GM23338 (cell line): ENCODE data around the gene KCNIP3. TPM values are rescaled to one million over a fixed set of nuclear protein-coding genes. Genes with fewer than 3 reads are reported as not detected.
A peak's percentile ranks its signal among the peaks of the same experiment; 100 is the strongest.

Experiments used
- ATAC-seq: fragments of 200-7000 bp; cut with Tn5 transposase; 3 replicates; pipeline ENCODE4 v1.9.1; 2020
- DNase-seq: peaks from one replicate; pipeline ENCODE4 v3.0.0-alpha.2; 2015; ENCODE audit warnings: low spot score
- H2AFZ ChIP-seq: fragments of 200-600 bp; sonication (generic); 2 replicates; pipeline ENCODE4 v1.8.0; 2016; ENCODE audit warnings: antibody characterized with exemption, mild to moderate bottlenecking, moderate library complexity
- H3F3A ChIP-seq: fragments of 200-600 bp; sonication (generic); replicated peaks from 2 replicates; pipeline ENCODE4 v1.8.0; 2017; ENCODE audit warnings: antibody characterized with exemption, mixed run types, low read depth
- H3K27ac ChIP-seq: fragments of 200-600 bp; sonication (generic); 2 replicates; pipeline ENCODE4 v1.6.1; 2016; ENCODE audit warnings: low read depth
- H3K27me3 ChIP-seq: fragments of 200-600 bp; sonication (generic); 2 replicates; pipeline ENCODE4 v1.8.0; 2016; ENCODE audit warnings: mild to moderate bottlenecking, mixed run types, moderate library complexity; ENCODE audit not compliant: insufficient read depth
- H3K36me3 ChIP-seq: fragments of 200-600 bp; sonication (generic); 2 replicates; pipeline ENCODE4 v1.8.0; 2016; ENCODE audit warnings: mild to moderate bottlenecking; ENCODE audit not compliant: insufficient read depth
- H3K4me1 ChIP-seq: fragments of 200-600 bp; sonication (generic); 2 replicates; pipeline ENCODE4 v1.8.0; 2016; ENCODE audit warnings: mild to moderate bottlenecking, moderate library complexity; ENCODE audit not compliant: insufficient read depth
- H3K4me2 ChIP-seq: fragments of 200-600 bp; sonication (generic); 2 replicates; pipeline ENCODE4 v1.7.1; 2017; ENCODE audit warnings: mixed run types
- H3K4me3 ChIP-seq: fragments of 200-600 bp; sonication (generic); 2 replicates; pipeline ENCODE4 v1.6.1; 2016; ENCODE audit warnings: mixed run types
- H3K79me2 ChIP-seq: fragments of 200-600 bp; sonication (generic); replicated peaks from 2 replicates; pipeline ENCODE4 v1.8.0; 2017; ENCODE audit warnings: mild to moderate bottlenecking; ENCODE audit not compliant: insufficient read depth
- H3K9me2 ChIP-seq: fragments of 200-600 bp; sonication (generic); 2 replicates; pipeline ENCODE4 v1.8.0; 2017; ENCODE audit not compliant: insufficient read depth
- H4K20me1 ChIP-seq: fragments of 200-600 bp; sonication (generic); replicated peaks from 2 replicates; pipeline ENCODE4 v1.8.0; 2017; ENCODE audit warnings: mild to moderate bottlenecking; ENCODE audit not compliant: insufficient read depth
- H3K27ac Mint-ChIP-seq: 2 replicates; pipeline ENCODE4 v1.8.0; 2020; ENCODE audit warnings: inconsistent platforms, mild to moderate bottlenecking, moderate library complexity, mixed read lengths
- H3K27me3 Mint-ChIP-seq: 3 replicates; pipeline ENCODE4 v1.8.0; 2022; ENCODE audit warnings: low read depth, mild to moderate bottlenecking, moderate library complexity, mixed read lengths, inconsistent platforms; ENCODE audit not compliant: insufficient read depth, poor library complexity
- H3K36me3 Mint-ChIP-seq: 3 replicates; pipeline ENCODE4 v1.8.0; 2021; ENCODE audit warnings: low read depth, mild to moderate bottlenecking, inconsistent platforms, moderate library complexity, mixed read lengths
- H3K4me1 Mint-ChIP-seq: 3 replicates; pipeline ENCODE4 v1.8.0; 2020; ENCODE audit warnings: mild to moderate bottlenecking, inconsistent platforms, mixed read lengths
- H3K4me3 Mint-ChIP-seq: 3 replicates; pipeline ENCODE4 v1.8.0; 2021; ENCODE audit warnings: moderate library complexity, mild to moderate bottlenecking, inconsistent platforms, mixed read lengths
- H3K9me3 Mint-ChIP-seq: 3 replicates; pipeline ENCODE4 v1.8.0; 2020; ENCODE audit warnings: moderate library complexity, mild to moderate bottlenecking, inconsistent platforms, mixed read lengths
- CREB1 ChIP-seq: fragments of 250-450 bp; sonication (Bioruptor Pico); IDR thresholded peaks from 2 replicates; pipeline ENCODE4 v1.5.0; 2020; ENCODE audit warnings: low read depth, mild to moderate bottlenecking, moderate library complexity
- EZH2 ChIP-seq: fragments of 200-600 bp; sonication (generic); IDR thresholded peaks from one replicate; pipeline ENCODE4 v1.8.0; 2017; ENCODE audit warnings: antibody characterized with exemption, mild to moderate bottlenecking, low read depth; ENCODE audit not compliant: unreplicated experiment
- EZH2phosphoT487 ChIP-seq: fragments of 200-600 bp; sonication (generic); IDR thresholded peaks from one replicate; pipeline ENCODE4 v1.8.1; 2018; ENCODE audit warnings: antibody characterized with exemption; ENCODE audit not compliant: unreplicated experiment
- JUNB ChIP-seq: IDR thresholded peaks from one replicate; pipeline ENCODE4 v1.6.1; 2016; ENCODE audit warnings: antibody characterized with exemption; ENCODE audit not compliant: unreplicated experiment
- NANOG ChIP-seq: IDR thresholded peaks from 2 replicates; pipeline ENCODE4 v1.6.1; 2016; ENCODE audit warnings: antibody characterized with exemption, borderline replicate concordance
- POLR2AphosphoS5 ChIP-seq: IDR thresholded peaks from 2 replicates; pipeline ENCODE4 v1.6.1; 2016; ENCODE audit warnings: antibody characterized with exemption, low read depth
- STAT1 ChIP-seq: IDR thresholded peaks from one replicate; pipeline ENCODE4 v1.6.1; 2016; ENCODE audit warnings: antibody characterized with exemption; ENCODE audit not compliant: unreplicated experiment
- ZNF114 ChIP-seq: fragments of 250-450 bp; sonication (Bioruptor Pico); IDR thresholded peaks from 2 replicates; pipeline ENCODE4 v1.5.0; 2020; ENCODE audit warnings: mild to moderate bottlenecking, moderate library complexity
- ZNF331 ChIP-seq: fragments of 250-450 bp; sonication (Bioruptor Pico); IDR thresholded peaks from 2 replicates; pipeline ENCODE4 v1.5.0; 2020; ENCODE audit warnings: low read depth, mild to moderate bottlenecking, moderate library complexity
- polyA plus RNA-seq: library from polyadenylated mRNA; unstranded; fragments of >200 nt; fragmentation: Nextera tagmentation; extraction: Ambion mirVana; gene quantifications from 2 replicates; pipeline ENCODE4 v1.2.1, GENCODE V29; 2016
- total RNA-seq: library from RNA; depleted of rRNA; stranded (reverse); fragments of >200 nt; shearing (Covaris generic); gene quantifications from 2 replicates; pipeline ENCODE4 v1.2.3, GENCODE V29; 2014
- TF ChIP-seq, protein P1 (sequence below), 2 experiments: fragments of 200-600 bp in 1 of 2; sonication (generic) in 1 of 2; conservative IDR thresholded peaks; 2 replicates each; pipeline versions ENCODE4 v1.5.1 to v1.6.1; 2016 to 2017; ENCODE audit warnings: antibody characterized with exemption in 2 of 2, low read depth in 2 of 2, mild to moderate bottlenecking in 2 of 2, moderate library complexity in 1 of 2
- TF ChIP-seq, protein P2 (sequence below): IDR thresholded peaks from 2 replicates; pipeline ENCODE4 v1.6.1; 2016; ENCODE audit warnings: antibody characterized with exemption
- TF ChIP-seq, protein P3 (sequence below): fragments of 250-450 bp; sonication (Bioruptor Pico); IDR thresholded peaks from 2 replicates; pipeline ENCODE4 v1.5.0; 2020; ENCODE audit warnings: mild to moderate bottlenecking, moderate library complexity
- TF ChIP-seq, protein P4 (sequence below): IDR thresholded peaks from one replicate; pipeline ENCODE4 v1.6.1; 2018; ENCODE audit warnings: antibody characterized with exemption; ENCODE audit not compliant: unreplicated experiment

KCNIP3 gene
- total and polyA plus RNA-seq, 2 experiments from 2014 or later, result 0.32 to 0.83 TPM

DNA sequence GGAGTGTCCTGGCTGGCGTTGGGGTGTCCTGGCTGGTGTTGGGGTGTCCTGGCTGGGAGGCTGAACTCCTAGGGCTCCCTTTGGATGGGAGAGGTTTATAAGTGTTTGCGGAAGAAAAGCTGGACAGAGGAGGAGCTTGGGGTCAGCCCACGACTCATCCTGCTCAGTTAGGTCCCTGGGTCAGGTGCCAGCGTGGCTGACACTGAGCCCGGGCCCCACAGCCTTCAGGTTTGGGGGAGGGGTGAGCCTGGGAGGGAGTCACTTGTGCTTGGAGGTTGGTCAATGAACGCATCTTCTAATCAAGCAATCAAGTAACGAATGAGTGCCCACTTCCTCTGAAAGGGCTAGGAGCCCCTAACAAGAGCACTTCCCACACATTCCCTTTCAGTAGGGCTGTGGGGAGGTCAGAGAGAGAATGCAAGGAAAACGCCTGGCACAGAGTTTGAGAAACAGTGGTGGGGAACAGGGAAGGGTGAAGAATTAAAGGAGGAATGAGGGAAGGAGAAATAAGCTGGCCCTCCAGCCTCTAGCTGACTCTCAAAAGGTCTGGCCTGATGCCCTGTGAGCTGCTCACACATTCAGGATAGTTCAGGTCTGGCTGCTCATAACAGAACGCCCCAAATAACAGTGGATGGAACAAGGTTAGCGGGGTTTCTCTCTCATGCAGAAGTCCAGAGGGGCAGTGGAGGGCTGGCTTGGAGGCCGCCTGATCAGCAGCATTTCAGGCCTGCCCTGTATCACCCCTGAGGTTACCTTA is 670 bp downstream of the KCNIP3 start:
- peak overlapping the region; percentile 64 for H3K4me3 Mint-ChIP-seq
- Histone ChIP-seq H3K4me1 (peaks cover 12% of the 10 kb centered on the region; the same call in 1 of the 2 replicates), H3K27me3 (no peaks in the 10 kb centered on the region), H3F3A (no peaks in the 10 kb centered on the region), H3K79me2 (no peaks in the 10 kb centered on the region), H3K4me2 (peak overlapping the region; percentile 76), H4K20me1 (no peaks in the 10 kb centered on the region), H3K4me3 (peak overlapping the region; percentile 40; the same call in 1 of the 2 replicates), H2AFZ (no peak overlapping the region), H3K36me3 (no peaks in the 10 kb centered on the region), H3K9me2 (no peaks in the 10 kb centered on the region), H3K27ac (no peak overlapping the region)
- H3K4me1 Mint-ChIP-seq, result peaks cover 21% of the 10 kb centered on the region
- H3K36me3 Mint-ChIP-seq, result no peaks in the 10 kb centered on the region
- ATAC-seq (peak; percentile 8; the same call in 1 of the 3 replicates), DNase-seq (no peak)
- TF ChIP-seq ZNF114 (CRISPR knock-in tag) (no peak), CREB1 (CRISPR knock-in tag) (no peak), POLR2AphosphoS5 (no peak), EZH2 (no peak), JUNB (no peak), EZH2phosphoT487 (no peak), STAT1 (no peak), NANOG (no peak), ZNF331 (CRISPR knock-in tag) (no peak)
- TF ChIP-seq, protein P1, sequence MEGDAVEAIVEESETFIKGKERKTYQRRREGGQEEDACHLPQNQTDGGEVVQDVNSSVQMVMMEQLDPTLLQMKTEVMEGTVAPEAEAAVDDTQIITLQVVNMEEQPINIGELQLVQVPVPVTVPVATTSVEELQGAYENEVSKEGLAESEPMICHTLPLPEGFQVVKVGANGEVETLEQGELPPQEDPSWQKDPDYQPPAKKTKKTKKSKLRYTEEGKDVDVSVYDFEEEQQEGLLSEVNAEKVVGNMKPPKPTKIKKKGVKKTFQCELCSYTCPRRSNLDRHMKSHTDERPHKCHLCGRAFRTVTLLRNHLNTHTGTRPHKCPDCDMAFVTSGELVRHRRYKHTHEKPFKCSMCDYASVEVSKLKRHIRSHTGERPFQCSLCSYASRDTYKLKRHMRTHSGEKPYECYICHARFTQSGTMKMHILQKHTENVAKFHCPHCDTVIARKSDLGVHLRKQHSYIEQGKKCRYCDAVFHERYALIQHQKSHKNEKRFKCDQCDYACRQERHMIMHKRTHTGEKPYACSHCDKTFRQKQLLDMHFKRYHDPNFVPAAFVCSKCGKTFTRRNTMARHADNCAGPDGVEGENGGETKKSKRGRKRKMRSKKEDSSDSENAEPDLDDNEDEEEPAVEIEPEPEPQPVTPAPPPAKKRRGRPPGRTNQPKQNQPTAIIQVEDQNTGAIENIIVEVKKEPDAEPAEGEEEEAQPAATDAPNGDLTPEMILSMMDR (conservative IDR thresholded peaks at IDR 0.05; ENCODE audit: low read depth in 2 of 2), result no peak
- TF ChIP-seq, protein P2, sequence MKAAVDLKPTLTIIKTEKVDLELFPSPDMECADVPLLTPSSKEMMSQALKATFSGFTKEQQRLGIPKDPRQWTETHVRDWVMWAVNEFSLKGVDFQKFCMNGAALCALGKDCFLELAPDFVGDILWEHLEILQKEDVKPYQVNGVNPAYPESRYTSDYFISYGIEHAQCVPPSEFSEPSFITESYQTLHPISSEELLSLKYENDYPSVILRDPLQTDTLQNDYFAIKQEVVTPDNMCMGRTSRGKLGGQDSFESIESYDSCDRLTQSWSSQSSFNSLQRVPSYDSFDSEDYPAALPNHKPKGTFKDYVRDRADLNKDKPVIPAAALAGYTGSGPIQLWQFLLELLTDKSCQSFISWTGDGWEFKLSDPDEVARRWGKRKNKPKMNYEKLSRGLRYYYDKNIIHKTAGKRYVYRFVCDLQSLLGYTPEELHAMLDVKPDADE, result no peak
- TF ChIP-seq, protein P3, sequence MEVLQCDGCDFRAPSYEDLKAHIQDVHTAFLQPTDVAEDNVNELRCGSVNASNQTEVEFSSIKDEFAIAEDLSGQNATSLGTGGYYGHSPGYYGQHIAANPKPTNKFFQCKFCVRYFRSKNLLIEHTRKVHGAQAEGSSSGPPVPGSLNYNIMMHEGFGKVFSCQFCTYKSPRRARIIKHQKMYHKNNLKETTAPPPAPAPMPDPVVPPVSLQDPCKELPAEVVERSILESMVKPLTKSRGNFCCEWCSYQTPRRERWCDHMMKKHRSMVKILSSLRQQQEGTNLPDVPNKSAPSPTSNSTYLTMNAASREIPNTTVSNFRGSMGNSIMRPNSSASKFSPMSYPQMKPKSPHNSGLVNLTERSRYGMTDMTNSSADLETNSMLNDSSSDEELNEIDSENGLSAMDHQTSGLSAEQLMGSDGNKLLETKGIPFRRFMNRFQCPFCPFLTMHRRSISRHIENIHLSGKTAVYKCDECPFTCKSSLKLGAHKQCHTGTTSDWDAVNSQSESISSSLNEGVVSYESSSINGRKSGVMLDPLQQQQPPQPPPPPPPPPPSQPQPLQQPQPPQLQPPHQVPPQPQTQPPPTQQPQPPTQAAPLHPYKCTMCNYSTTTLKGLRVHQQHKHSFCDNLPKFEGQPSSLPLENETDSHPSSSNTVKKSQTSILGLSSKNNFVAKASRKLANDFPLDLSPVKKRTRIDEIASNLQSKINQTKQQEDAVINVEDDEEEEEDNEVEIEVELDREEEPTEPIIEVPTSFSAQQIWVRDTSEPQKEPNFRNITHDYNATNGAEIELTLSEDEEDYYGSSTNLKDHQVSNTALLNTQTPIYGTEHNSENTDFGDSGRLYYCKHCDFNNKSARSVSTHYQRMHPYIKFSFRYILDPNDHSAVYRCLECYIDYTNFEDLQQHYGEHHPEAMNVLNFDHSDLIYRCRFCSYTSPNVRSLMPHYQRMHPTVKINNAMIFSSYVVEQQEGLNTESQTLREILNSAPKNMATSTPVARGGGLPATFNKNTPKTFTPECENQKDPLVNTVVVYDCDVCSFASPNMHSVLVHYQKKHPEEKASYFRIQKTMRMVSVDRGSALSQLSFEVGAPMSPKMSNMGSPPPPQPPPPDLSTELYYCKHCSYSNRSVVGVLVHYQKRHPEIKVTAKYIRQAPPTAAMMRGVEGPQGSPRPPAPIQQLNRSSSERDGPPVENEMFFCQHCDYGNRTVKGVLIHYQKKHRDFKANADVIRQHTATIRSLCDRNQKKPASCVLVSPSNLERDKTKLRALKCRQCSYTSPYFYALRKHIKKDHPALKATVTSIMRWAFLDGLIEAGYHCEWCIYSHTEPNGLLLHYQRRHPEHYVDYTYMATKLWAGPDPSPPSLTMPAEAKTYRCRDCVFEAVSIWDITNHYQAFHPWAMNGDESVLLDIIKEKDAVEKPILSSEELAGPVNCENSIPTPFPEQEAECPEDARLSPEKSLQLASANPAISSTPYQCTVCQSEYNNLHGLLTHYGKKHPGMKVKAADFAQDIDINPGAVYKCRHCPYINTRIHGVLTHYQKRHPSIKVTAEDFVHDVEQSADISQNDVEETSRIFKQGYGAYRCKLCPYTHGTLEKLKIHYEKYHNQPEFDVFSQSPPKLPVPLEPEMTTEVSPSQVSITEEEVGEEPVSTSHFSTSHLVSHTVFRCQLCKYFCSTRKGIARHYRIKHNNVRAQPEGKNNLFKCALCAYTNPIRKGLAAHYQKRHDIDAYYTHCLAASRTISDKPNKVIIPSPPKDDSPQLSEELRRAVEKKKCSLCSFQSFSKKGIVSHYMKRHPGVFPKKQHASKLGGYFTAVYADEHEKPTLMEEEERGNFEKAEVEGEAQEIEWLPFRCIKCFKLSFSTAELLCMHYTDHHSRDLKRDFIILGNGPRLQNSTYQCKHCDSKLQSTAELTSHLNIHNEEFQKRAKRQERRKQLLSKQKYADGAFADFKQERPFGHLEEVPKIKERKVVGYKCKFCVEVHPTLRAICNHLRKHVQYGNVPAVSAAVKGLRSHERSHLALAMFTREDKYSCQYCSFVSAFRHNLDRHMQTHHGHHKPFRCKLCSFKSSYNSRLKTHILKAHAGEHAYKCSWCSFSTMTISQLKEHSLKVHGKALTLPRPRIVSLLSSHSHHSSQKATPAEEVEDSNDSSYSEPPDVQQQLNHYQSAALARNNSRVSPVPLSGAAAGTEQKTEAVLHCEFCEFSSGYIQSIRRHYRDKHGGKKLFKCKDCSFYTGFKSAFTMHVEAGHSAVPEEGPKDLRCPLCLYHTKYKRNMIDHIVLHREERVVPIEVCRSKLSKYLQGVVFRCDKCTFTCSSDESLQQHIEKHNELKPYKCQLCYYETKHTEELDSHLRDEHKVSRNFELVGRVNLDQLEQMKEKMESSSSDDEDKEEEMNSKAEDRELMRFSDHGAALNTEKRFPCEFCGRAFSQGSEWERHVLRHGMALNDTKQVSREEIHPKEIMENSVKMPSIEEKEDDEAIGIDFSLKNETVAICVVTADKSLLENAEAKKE (CRISPR knock-in tag), result no peak
- TF ChIP-seq, protein P4, sequence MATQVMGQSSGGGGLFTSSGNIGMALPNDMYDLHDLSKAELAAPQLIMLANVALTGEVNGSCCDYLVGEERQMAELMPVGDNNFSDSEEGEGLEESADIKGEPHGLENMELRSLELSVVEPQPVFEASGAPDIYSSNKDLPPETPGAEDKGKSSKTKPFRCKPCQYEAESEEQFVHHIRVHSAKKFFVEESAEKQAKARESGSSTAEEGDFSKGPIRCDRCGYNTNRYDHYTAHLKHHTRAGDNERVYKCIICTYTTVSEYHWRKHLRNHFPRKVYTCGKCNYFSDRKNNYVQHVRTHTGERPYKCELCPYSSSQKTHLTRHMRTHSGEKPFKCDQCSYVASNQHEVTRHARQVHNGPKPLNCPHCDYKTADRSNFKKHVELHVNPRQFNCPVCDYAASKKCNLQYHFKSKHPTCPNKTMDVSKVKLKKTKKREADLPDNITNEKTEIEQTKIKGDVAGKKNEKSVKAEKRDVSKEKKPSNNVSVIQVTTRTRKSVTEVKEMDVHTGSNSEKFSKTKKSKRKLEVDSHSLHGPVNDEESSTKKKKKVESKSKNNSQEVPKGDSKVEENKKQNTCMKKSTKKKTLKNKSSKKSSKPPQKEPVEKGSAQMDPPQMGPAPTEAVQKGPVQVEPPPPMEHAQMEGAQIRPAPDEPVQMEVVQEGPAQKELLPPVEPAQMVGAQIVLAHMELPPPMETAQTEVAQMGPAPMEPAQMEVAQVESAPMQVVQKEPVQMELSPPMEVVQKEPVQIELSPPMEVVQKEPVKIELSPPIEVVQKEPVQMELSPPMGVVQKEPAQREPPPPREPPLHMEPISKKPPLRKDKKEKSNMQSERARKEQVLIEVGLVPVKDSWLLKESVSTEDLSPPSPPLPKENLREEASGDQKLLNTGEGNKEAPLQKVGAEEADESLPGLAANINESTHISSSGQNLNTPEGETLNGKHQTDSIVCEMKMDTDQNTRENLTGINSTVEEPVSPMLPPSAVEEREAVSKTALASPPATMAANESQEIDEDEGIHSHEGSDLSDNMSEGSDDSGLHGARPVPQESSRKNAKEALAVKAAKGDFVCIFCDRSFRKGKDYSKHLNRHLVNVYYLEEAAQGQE, result no peak
- H3K27me3 Mint-ChIP-seq, result peaks cover 12% of the 10 kb centered on the region
- H3K9me3 Mint-ChIP-seq, result no peaks in the 10 kb centered on the region
- H3K27ac Mint-ChIP-seq, result no peak overlapping the region
